ENCODE measurements around the gene DDX39B. TPM values are rescaled to one million over a fixed set of nuclear protein-coding genes. Genes with fewer than 3 reads are reported as not detected.

The DDX39B gene
- total and polyA plus RNA-seq, 9 of the 15 experiments (the other 6 are each of a cell fraction or from before 2014, with no cell fraction given): 479 to 869 (median 592) TPM

GRCh38 chr6:31529329-31530150 is 12.3 kb downstream of the DDX39B start (continued):
- TF ChIP-seq, protein P1, sequence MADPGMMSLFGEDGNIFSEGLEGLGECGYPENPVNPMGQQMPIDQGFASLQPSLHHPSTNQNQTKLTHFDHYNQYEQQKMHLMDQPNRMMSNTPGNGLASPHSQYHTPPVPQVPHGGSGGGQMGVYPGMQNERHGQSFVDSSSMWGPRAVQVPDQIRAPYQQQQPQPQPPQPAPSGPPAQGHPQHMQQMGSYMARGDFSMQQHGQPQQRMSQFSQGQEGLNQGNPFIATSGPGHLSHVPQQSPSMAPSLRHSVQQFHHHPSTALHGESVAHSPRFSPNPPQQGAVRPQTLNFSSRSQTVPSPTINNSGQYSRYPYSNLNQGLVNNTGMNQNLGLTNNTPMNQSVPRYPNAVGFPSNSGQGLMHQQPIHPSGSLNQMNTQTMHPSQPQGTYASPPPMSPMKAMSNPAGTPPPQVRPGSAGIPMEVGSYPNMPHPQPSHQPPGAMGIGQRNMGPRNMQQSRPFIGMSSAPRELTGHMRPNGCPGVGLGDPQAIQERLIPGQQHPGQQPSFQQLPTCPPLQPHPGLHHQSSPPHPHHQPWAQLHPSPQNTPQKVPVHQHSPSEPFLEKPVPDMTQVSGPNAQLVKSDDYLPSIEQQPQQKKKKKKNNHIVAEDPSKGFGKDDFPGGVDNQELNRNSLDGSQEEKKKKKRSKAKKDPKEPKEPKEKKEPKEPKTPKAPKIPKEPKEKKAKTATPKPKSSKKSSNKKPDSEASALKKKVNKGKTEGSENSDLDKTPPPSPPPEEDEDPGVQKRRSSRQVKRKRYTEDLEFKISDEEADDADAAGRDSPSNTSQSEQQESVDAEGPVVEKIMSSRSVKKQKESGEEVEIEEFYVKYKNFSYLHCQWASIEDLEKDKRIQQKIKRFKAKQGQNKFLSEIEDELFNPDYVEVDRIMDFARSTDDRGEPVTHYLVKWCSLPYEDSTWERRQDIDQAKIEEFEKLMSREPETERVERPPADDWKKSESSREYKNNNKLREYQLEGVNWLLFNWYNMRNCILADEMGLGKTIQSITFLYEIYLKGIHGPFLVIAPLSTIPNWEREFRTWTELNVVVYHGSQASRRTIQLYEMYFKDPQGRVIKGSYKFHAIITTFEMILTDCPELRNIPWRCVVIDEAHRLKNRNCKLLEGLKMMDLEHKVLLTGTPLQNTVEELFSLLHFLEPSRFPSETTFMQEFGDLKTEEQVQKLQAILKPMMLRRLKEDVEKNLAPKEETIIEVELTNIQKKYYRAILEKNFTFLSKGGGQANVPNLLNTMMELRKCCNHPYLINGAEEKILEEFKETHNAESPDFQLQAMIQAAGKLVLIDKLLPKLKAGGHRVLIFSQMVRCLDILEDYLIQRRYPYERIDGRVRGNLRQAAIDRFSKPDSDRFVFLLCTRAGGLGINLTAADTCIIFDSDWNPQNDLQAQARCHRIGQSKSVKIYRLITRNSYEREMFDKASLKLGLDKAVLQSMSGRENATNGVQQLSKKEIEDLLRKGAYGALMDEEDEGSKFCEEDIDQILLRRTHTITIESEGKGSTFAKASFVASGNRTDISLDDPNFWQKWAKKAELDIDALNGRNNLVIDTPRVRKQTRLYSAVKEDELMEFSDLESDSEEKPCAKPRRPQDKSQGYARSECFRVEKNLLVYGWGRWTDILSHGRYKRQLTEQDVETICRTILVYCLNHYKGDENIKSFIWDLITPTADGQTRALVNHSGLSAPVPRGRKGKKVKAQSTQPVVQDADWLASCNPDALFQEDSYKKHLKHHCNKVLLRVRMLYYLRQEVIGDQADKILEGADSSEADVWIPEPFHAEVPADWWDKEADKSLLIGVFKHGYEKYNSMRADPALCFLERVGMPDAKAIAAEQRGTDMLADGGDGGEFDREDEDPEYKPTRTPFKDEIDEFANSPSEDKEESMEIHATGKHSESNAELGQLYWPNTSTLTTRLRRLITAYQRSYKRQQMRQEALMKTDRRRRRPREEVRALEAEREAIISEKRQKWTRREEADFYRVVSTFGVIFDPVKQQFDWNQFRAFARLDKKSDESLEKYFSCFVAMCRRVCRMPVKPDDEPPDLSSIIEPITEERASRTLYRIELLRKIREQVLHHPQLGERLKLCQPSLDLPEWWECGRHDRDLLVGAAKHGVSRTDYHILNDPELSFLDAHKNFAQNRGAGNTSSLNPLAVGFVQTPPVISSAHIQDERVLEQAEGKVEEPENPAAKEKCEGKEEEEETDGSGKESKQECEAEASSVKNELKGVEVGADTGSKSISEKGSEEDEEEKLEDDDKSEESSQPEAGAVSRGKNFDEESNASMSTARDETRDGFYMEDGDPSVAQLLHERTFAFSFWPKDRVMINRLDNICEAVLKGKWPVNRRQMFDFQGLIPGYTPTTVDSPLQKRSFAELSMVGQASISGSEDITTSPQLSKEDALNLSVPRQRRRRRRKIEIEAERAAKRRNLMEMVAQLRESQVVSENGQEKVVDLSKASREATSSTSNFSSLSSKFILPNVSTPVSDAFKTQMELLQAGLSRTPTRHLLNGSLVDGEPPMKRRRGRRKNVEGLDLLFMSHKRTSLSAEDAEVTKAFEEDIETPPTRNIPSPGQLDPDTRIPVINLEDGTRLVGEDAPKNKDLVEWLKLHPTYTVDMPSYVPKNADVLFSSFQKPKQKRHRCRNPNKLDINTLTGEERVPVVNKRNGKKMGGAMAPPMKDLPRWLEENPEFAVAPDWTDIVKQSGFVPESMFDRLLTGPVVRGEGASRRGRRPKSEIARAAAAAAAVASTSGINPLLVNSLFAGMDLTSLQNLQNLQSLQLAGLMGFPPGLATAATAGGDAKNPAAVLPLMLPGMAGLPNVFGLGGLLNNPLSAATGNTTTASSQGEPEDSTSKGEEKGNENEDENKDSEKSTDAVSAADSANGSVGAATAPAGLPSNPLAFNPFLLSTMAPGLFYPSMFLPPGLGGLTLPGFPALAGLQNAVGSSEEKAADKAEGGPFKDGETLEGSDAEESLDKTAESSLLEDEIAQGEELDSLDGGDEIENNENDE (IDR thresholded peaks at IDR 0.05; ENCODE audit: low read depth, low read length): no peak
- TF ChIP-seq THRAP3 (IDR thresholded peaks at IDR 0.05; ENCODE audit: borderline replicate concordance): 0 out of 2 replicates have a peak, but pooled peaks have one; percentile 66
- TF ChIP-seq ZNF212 (CRISPR knock-in tag; IDR thresholded peaks at IDR 0.05): no peak
- peak; percentile 89 for TF ChIP-seq POLR2A (conservative IDR thresholded peaks at IDR 0.05)
- TF ChIP-seq, protein P2, sequence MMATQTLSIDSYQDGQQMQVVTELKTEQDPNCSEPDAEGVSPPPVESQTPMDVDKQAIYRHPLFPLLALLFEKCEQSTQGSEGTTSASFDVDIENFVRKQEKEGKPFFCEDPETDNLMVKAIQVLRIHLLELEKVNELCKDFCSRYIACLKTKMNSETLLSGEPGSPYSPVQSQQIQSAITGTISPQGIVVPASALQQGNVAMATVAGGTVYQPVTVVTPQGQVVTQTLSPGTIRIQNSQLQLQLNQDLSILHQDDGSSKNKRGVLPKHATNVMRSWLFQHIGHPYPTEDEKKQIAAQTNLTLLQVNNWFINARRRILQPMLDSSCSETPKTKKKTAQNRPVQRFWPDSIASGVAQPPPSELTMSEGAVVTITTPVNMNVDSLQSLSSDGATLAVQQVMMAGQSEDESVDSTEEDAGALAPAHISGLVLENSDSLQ (IDR thresholded peaks at IDR 0.05): no peak
